Osteoblast (primary cell): ENCODE measurements around the gene RING1. TPM values are rescaled to one million over a fixed set of nuclear protein-coding genes. Genes with fewer than 3 reads are reported as not detected.
A peak's percentile ranks its signal among the peaks of the same experiment; 100 is the strongest.

ENCODE experiments used
- DNase-seq: peaks from one replicate; pipeline ENCODE4 v3.0.0; 2011; ENCODE audit warnings: low spot score, mixed read lengths; ENCODE audit not compliant: insufficient read length; ENCODE audit errors: missing footprints
- H2AFZ ChIP-seq: 2 replicates; pipeline ENCODE4 v1.6.0; 2011; ENCODE audit warnings: mild to moderate bottlenecking, low read length
- H3K27ac ChIP-seq: 2 replicates; pipeline ENCODE4 v1.5.1; 2011; ENCODE audit warnings: mild to moderate bottlenecking, low read depth, low read length, moderate library complexity
- H3K27me3 ChIP-seq: 2 replicates; pipeline ENCODE4 v1.6.0; 2012; ENCODE audit warnings: mild to moderate bottlenecking, control low read depth, inconsistent platforms, low read length, moderate library complexity; ENCODE audit not compliant: insufficient read depth
- H3K36me3 ChIP-seq: 2 replicates; pipeline ENCODE4 v1.5.1; 2011; ENCODE audit warnings: mild to moderate bottlenecking, low read length, control low read depth, moderate library complexity; ENCODE audit not compliant: insufficient read depth
- H3K4me1 ChIP-seq: 2 replicates; pipeline ENCODE4 v1.5.1; 2011; ENCODE audit warnings: mild to moderate bottlenecking, low read length, control low read depth, moderate library complexity; ENCODE audit not compliant: insufficient read depth
- H3K4me2 ChIP-seq: 2 replicates; pipeline ENCODE4 v1.6.0; 2011; ENCODE audit warnings: mild to moderate bottlenecking, low read length; ENCODE audit not compliant: insufficient read depth
- H3K4me3 ChIP-seq: fragments of 200-600 bp; sonication (generic); 3 replicates; pipeline ENCODE4 v1.5.1; 2012; ENCODE audit warnings: mild to moderate bottlenecking, low read length, inconsistent platforms; ENCODE audit not compliant: insufficient read depth
- H3K79me2 ChIP-seq: 2 replicates; pipeline ENCODE4 v1.6.0; 2012; ENCODE audit warnings: mild to moderate bottlenecking, low read length, control low read depth, inconsistent platforms; ENCODE audit not compliant: insufficient read depth
- H3K9me3 ChIP-seq: 2 replicates; pipeline ENCODE4 v1.5.1; 2011; ENCODE audit warnings: low read depth, low read length, control low read depth
- H4K20me1 ChIP-seq: 2 replicates; pipeline ENCODE4 v1.6.0; 2012; ENCODE audit warnings: mild to moderate bottlenecking, low read length, control low read depth; ENCODE audit not compliant: insufficient read depth
- total RNA-seq: library from RNA; depleted of rRNA; stranded (reverse); fragments of >200 nt; gene quantifications from 2 replicates; pipeline ENCODE4 v1.2.3, GENCODE V29; 2012
- TF ChIP-seq, protein P1 (sequence below): IDR thresholded peaks from 2 replicates; pipeline ENCODE4 v1.5.1; 2011; ENCODE audit warnings: mild to moderate bottlenecking, low read depth, low read length, moderate library complexity; ENCODE audit errors: extremely low read depth

Gene RING1
- total RNA-seq, 1 donor, result 34.0 TPM

DNA sequence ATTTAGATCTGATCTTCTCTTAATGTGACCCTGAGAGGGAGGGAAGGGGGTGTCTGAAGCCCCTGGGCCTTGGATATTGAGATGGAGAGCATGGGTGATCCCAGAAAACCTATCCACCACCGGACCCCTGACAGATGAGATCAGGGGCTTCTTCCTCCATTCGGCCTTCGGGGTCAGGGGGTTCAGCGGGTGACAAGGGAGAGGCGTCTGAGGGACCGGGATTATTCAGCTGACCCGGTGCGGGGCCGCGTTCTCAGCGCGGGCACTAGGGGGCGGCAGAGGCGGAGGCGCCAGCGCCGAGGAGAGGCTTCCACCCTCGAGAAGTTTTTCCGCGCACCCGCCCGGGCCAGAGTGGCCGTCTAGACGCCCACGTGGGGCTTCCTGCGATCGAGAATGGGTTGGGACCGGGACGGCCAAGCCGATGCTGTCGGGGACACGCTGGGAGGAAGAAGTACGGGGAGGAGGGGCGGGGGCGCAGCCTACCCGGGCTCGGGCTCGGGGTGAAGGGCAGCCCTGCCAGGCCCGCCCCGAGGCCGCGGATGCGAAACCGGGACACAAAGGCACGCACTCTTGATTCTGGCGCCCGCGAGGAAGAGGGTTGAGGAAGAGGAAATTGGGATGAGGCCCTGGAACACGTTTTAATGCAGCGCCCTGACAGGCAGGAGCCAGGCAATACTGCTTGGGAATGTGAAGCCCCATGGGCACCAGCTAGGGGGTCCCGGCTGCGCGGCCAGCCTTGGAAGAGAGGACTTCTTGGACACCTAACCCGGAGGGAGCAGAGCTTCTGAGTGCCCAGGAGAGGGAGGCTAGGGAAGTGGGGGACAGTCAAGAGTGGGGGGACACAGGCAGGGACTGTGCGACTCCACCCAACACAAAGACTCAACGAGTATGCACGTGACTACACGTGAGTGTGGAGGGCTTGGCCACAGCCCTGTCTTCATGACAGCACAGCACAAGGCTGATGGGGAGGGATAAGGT, 46.7 kb upstream of the RING1 start:
- H3K4me1 ChIP-seq, result peaks cover 20% of the 10 kb centered on the region
- no peaks in the 10 kb centered on the region for H3K79me2 ChIP-seq
- no peaks in the 10 kb centered on the region for H3K36me3 ChIP-seq
- DNase-seq, result peak; percentile 99
- no peaks in the 10 kb centered on the region for H3K9me3 ChIP-seq
- no peaks in the 10 kb centered on the region for H3K27me3 ChIP-seq
- peak overlapping the region; percentile 88 for H2AFZ ChIP-seq
- peak overlapping the region; percentile 84 for H3K4me2 ChIP-seq
- no peaks in the 10 kb centered on the region for H4K20me1 ChIP-seq
- H3K27ac ChIP-seq, result peak overlapping the region; percentile 69
- TF ChIP-seq, protein P1, sequence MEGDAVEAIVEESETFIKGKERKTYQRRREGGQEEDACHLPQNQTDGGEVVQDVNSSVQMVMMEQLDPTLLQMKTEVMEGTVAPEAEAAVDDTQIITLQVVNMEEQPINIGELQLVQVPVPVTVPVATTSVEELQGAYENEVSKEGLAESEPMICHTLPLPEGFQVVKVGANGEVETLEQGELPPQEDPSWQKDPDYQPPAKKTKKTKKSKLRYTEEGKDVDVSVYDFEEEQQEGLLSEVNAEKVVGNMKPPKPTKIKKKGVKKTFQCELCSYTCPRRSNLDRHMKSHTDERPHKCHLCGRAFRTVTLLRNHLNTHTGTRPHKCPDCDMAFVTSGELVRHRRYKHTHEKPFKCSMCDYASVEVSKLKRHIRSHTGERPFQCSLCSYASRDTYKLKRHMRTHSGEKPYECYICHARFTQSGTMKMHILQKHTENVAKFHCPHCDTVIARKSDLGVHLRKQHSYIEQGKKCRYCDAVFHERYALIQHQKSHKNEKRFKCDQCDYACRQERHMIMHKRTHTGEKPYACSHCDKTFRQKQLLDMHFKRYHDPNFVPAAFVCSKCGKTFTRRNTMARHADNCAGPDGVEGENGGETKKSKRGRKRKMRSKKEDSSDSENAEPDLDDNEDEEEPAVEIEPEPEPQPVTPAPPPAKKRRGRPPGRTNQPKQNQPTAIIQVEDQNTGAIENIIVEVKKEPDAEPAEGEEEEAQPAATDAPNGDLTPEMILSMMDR, result peak; percentile 87
- peak overlapping the region; percentile 75 for H3K4me3 ChIP-seq

DNA sequence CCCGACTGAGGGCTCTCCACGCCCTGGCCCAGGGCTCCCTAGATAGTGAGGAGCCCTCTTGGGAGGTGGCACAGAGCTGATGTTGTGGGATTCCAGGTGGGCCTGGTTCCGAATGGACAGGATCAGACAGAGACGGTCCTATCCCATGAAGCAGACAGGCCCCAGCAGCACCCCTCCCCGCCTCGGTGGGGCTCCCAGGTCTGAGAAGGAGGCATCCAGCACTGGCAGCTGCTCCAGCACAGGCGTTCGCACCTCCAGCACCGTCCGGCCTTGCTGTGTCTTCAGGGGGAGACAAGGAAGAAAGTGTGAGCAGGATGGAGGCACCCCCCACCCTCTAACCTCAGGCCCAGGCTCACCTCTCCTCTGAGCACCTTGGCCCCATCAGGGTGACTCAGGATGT, 44.8 kb upstream of the RING1 start:
- TF ChIP-seq, protein P1, result no peak
- H2AFZ ChIP-seq, result no peak overlapping the region
- H3K79me2 ChIP-seq, result no peaks in the 10 kb centered on the region
- H3K36me3 ChIP-seq, result no peaks in the 10 kb centered on the region
- no peaks in the 10 kb centered on the region for H3K27me3 ChIP-seq
- peak; percentile 56 for DNase-seq
- H3K4me1 ChIP-seq, result peaks cover 20% of the 10 kb centered on the region
- H3K4me2 ChIP-seq, result no peak overlapping the region
- no peak overlapping the region for H3K27ac ChIP-seq
- H3K4me3 ChIP-seq, result no peak overlapping the region
- H4K20me1 ChIP-seq, result no peaks in the 10 kb centered on the region
- no peaks in the 10 kb centered on the region for H3K9me3 ChIP-seq

DNA sequence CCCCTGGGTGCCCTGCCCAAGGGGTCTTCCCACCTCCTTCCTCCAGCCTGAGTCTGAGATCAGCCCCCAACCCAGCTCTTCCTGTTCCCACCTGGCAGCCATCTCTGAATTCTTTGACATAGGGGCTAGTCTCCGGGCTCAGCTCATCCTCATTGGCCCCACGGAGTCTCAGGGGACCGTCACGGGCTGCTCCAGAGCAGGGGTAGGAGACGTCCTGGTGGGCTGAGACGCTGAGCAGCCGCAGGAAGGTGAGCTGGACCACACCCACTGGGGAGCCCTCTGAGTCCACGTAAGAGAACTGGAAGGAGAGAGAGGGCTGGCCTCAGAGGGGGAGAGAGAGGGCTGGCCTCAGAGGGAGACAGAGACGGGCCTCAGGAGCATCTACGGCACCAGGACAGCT, 44.1 kb upstream of the RING1 start:
- TF ChIP-seq, protein P1, result no peak
- H3K36me3 ChIP-seq, result no peaks in the 10 kb centered on the region
- H3K79me2 ChIP-seq, result no peaks in the 10 kb centered on the region
- no peaks in the 10 kb centered on the region for H3K27me3 ChIP-seq
- no peak overlapping the region for H2AFZ ChIP-seq
- peaks cover 20% of the 10 kb centered on the region for H3K4me1 ChIP-seq
- H3K27ac ChIP-seq, result no peak overlapping the region
- no peak overlapping the region for H3K4me2 ChIP-seq
- H3K4me3 ChIP-seq, result no peak overlapping the region
- H3K9me3 ChIP-seq, result no peaks in the 10 kb centered on the region
- peak; percentile 61 for DNase-seq
- H4K20me1 ChIP-seq, result no peaks in the 10 kb centered on the region

DNA sequence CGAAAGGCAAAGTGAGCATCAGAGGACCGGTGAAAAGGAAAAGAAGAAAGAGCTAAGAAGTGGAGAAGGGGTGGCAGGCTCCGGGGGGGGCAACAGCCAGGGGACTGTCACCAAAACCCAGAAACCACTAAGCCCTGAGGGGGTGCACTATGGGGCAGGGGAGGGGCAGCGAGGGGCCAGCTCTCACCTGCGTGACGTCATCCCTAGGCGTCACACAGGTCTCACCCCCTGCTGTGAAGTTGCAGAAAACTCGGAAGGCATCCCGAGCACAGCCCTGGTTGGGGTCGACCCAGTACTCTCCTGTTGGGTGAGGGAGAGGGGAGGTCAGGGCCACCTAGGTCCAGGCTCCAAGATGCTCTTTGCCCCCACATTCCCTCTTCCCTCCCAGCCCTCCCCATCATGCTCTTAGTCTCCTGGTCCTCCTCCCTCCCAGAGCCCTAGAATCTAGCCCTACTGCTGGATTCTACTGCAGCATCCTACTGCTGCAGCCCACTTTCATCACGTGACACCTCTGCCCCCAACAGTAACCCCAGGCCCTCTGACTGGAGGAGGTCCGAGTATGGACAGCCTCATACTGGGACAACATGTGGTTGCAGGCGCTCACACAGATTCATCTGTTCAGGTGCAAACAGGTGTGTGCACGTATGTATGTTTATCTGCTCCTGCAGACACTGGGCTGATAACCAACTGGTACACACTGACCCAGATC, 43.5 kb upstream of the RING1 start:
- no peak overlapping the region for H3K4me3 ChIP-seq
- H3K4me1 ChIP-seq, result peaks cover 20% of the 10 kb centered on the region
- TF ChIP-seq, protein P1, result no peak
- no peaks in the 10 kb centered on the region for H3K27me3 ChIP-seq
- H3K36me3 ChIP-seq, result no peaks in the 10 kb centered on the region
- H2AFZ ChIP-seq, result no peak overlapping the region
- DNase-seq, result peak; percentile 74
- H3K79me2 ChIP-seq, result no peaks in the 10 kb centered on the region
- no peaks in the 10 kb centered on the region for H3K9me3 ChIP-seq
- no peak overlapping the region for H3K4me2 ChIP-seq
- no peaks in the 10 kb centered on the region for H4K20me1 ChIP-seq
- H3K27ac ChIP-seq, result no peak overlapping the region
